ENCODE data around the gene PPP2R3A.

Gene PPP2R3A

GRCh38 chr3:136022529-136023263 is 57.2 kb downstream of the PPP2R3A start:
- DNase-seq (ENCODE audit: low spot score) = no peak
- Mint-ChIP-seq H3K36me3 (ENCODE audit: low read depth) (no peaks in the 10 kb centered on the region), H3K4me3 (no peak overlapping the region), H3K27ac (no peak overlapping the region), H3K27me3 (ENCODE audit: low read depth) (peaks cover 21% of the 10 kb centered on the region), H3K9me3 (no peaks in the 10 kb centered on the region), H3K4me1 (ENCODE audit: low read depth) (no peaks in the 10 kb centered on the region)

- H3K27ac Mint-ChIP-seq = no peak overlapping the region
- peaks cover 21% of the 10 kb centered on the region for H3K27me3 Mint-ChIP-seq (ENCODE audit: low read depth)
- DNase-seq (ENCODE audit: low spot score) = no peak
- H3K4me1 Mint-ChIP-seq (ENCODE audit: low read depth) = no peaks in the 10 kb centered on the region
- no peaks in the 10 kb centered on the region for H3K36me3 Mint-ChIP-seq (ENCODE audit: low read depth)
- H3K4me3 Mint-ChIP-seq = no peak overlapping the region
- H3K9me3 Mint-ChIP-seq = no peaks in the 10 kb centered on the region
Measured at GRCh38 chr3:136023264-136023978, 57.9 kb downstream of the PPP2R3A start.

- peaks cover 9% of the 10 kb centered on the region for H3K27me3 Mint-ChIP-seq (ENCODE audit: low read depth)
- H3K4me3 Mint-ChIP-seq = no peak overlapping the region
- no peaks in the 10 kb centered on the region for H3K4me1 Mint-ChIP-seq (ENCODE audit: low read depth)
- H3K27ac Mint-ChIP-seq = no peak overlapping the region
- H3K36me3 Mint-ChIP-seq (ENCODE audit: low read depth) = no peaks in the 10 kb centered on the region
- H3K9me3 Mint-ChIP-seq = no peaks in the 10 kb centered on the region
- no peak for DNase-seq (ENCODE audit: low spot score)
Measured at GRCh38 chr3:136036306-136036705, 70.8 kb downstream of the PPP2R3A start.

GRCh38 chr3:136038668-136039067 is 73.1 kb downstream of the PPP2R3A start:
- H3K36me3 Mint-ChIP-seq (ENCODE audit: low read depth) = no peaks in the 10 kb centered on the region
- H3K27me3 Mint-ChIP-seq (ENCODE audit: low read depth) = peaks cover 12% of the 10 kb centered on the region
- H3K4me3 Mint-ChIP-seq = no peak overlapping the region
- no peak for DNase-seq (ENCODE audit: low spot score)
- H3K27ac Mint-ChIP-seq = no peak overlapping the region
- no peaks in the 10 kb centered on the region for H3K9me3 Mint-ChIP-seq
- H3K4me1 Mint-ChIP-seq (ENCODE audit: low read depth) = no peaks in the 10 kb centered on the region

- Mint-ChIP-seq H3K27me3 (ENCODE audit: low read depth) (peaks cover 8% of the 10 kb centered on the region), H3K27ac (no peak overlapping the region), H3K36me3 (ENCODE audit: low read depth) (no peaks in the 10 kb centered on the region), H3K4me1 (ENCODE audit: low read depth) (no peaks in the 10 kb centered on the region), H3K9me3 (no peaks in the 10 kb centered on the region), H3K4me3 (no peak overlapping the region)
- DNase-seq (ENCODE audit: low spot score) = no peak
Measured at GRCh38 chr3:136042608-136043221, 77.2 kb downstream of the PPP2R3A start.

GRCh38 chr3:136044980-136045745 is 79.6 kb downstream of the PPP2R3A start:
- H3K27ac Mint-ChIP-seq = no peak overlapping the region
- H3K4me3 Mint-ChIP-seq = no peak overlapping the region
- peaks cover 5% of the 10 kb centered on the region for H3K27me3 Mint-ChIP-seq (ENCODE audit: low read depth)
- DNase-seq (ENCODE audit: low spot score) = no peak
- no peaks in the 10 kb centered on the region for H3K4me1 Mint-ChIP-seq (ENCODE audit: low read depth)
- no peaks in the 10 kb centered on the region for H3K9me3 Mint-ChIP-seq
- no peaks in the 10 kb centered on the region for H3K36me3 Mint-ChIP-seq (ENCODE audit: low read depth)

GRCh38 chr3:136048068-136048467 is 82.5 kb downstream of the PPP2R3A start:
- no peak for DNase-seq (ENCODE audit: low spot score)
- Mint-ChIP-seq H3K9me3 (no peaks in the 10 kb centered on the region), H3K36me3 (ENCODE audit: low read depth) (no peaks in the 10 kb centered on the region), H3K4me3 (no peak overlapping the region), H3K27me3 (ENCODE audit: low read depth) (no peaks in the 10 kb centered on the region), H3K4me1 (ENCODE audit: low read depth) (no peaks in the 10 kb centered on the region), H3K27ac (no peak overlapping the region)

GRCh38 chr3:136050250-136050649 is 84.7 kb downstream of the PPP2R3A start:
- no peaks in the 10 kb centered on the region for H3K4me1 Mint-ChIP-seq (ENCODE audit: low read depth)
- H3K36me3 Mint-ChIP-seq (ENCODE audit: low read depth) = no peaks in the 10 kb centered on the region
- peaks cover 4% of the 10 kb centered on the region for H3K27me3 Mint-ChIP-seq (ENCODE audit: low read depth)
- H3K9me3 Mint-ChIP-seq = no peaks in the 10 kb centered on the region
- no peak overlapping the region for H3K27ac Mint-ChIP-seq
- H3K4me3 Mint-ChIP-seq = no peak overlapping the region
- DNase-seq (ENCODE audit: low spot score) = no peak

GRCh38 chr3:136055491-136055890 is 90.0 kb downstream of the PPP2R3A start:
- no peak for DNase-seq (ENCODE audit: low spot score)
- Mint-ChIP-seq H3K9me3 (no peaks in the 10 kb centered on the region), H3K27ac (no peak overlapping the region), H3K36me3 (ENCODE audit: low read depth) (no peaks in the 10 kb centered on the region), H3K4me1 (ENCODE audit: low read depth) (no peaks in the 10 kb centered on the region), H3K27me3 (ENCODE audit: low read depth) (peaks cover 4% of the 10 kb centered on the region), H3K4me3 (no peak overlapping the region)

GRCh38 chr3:136067211-136067610 is 101.7 kb downstream of the PPP2R3A start:
- H3K27ac Mint-ChIP-seq = no peak overlapping the region
- H3K36me3 Mint-ChIP-seq (ENCODE audit: low read depth) = no peaks in the 10 kb centered on the region
- peaks cover 1% of the 10 kb centered on the region for H3K9me3 Mint-ChIP-seq
- H3K27me3 Mint-ChIP-seq (ENCODE audit: low read depth) = peaks cover 11% of the 10 kb centered on the region
- H3K4me3 Mint-ChIP-seq = no peak overlapping the region
- no peak for DNase-seq (ENCODE audit: low spot score)
- H3K4me1 Mint-ChIP-seq (ENCODE audit: low read depth) = peaks cover 4% of the 10 kb centered on the region

GRCh38 chr3:136068708-136069107 is 103.2 kb downstream of the PPP2R3A start:
- Mint-ChIP-seq H3K4me3 (no peak overlapping the region), H3K27me3 (ENCODE audit: low read depth) (peaks cover 12% of the 10 kb centered on the region), H3K36me3 (ENCODE audit: low read depth) (no peaks in the 10 kb centered on the region), H3K27ac (no peak overlapping the region), H3K4me1 (ENCODE audit: low read depth) (peaks cover 4% of the 10 kb centered on the region), H3K9me3 (no peaks in the 10 kb centered on the region)
- no peak for DNase-seq (ENCODE audit: low spot score)

- H3K4me1 Mint-ChIP-seq (ENCODE audit: low read depth) = peaks cover 4% of the 10 kb centered on the region
- no peak for DNase-seq (ENCODE audit: low spot score)
- peaks cover 17% of the 10 kb centered on the region for H3K27me3 Mint-ChIP-seq (ENCODE audit: low read depth)
Measured at GRCh38 chr3:136069933-136070332, 104.4 kb downstream of the PPP2R3A start.

GRCh38 chr3:136070334-136070733 is 104.8 kb downstream of the PPP2R3A start:
- H3K4me3 Mint-ChIP-seq = no peak overlapping the region
- no peaks in the 10 kb centered on the region for H3K9me3 Mint-ChIP-seq
- peaks cover 15% of the 10 kb centered on the region for H3K27me3 Mint-ChIP-seq (ENCODE audit: low read depth)
- no peak for DNase-seq (ENCODE audit: low spot score)
- no peak overlapping the region for H3K27ac Mint-ChIP-seq
- H3K4me1 Mint-ChIP-seq (ENCODE audit: low read depth) = peaks cover 5% of the 10 kb centered on the region
- no peaks in the 10 kb centered on the region for H3K36me3 Mint-ChIP-seq (ENCODE audit: low read depth)

More at GRCh38 chr3:136069933-136070332, 104.4 kb downstream of the PPP2R3A start:
- H3K27ac Mint-ChIP-seq = no peak overlapping the region
- no peak overlapping the region for H3K4me3 Mint-ChIP-seq
- no peaks in the 10 kb centered on the region for H3K36me3 Mint-ChIP-seq (ENCODE audit: low read depth)
- no peaks in the 10 kb centered on the region for H3K9me3 Mint-ChIP-seq

Measured in T-helper 2 cell treated with Interferon-gamma antibody and Interleukin-4, amounts not matched to agents 5 μg/mL and 100 μg/mL, for 36 hours (primary cell).